ENCODE measurements around the gene PIK3R3. TPM values are rescaled to one million over a fixed set of nuclear protein-coding genes. Genes with fewer than 3 reads are reported as not detected.

The PIK3R3 gene
- total RNA-seq, 3 donors from 2014 or later (not counting 1 experiment from before 2014, with no cell fraction given), result 5.2 to 6.2 (median 5.4) TPM

DNA sequence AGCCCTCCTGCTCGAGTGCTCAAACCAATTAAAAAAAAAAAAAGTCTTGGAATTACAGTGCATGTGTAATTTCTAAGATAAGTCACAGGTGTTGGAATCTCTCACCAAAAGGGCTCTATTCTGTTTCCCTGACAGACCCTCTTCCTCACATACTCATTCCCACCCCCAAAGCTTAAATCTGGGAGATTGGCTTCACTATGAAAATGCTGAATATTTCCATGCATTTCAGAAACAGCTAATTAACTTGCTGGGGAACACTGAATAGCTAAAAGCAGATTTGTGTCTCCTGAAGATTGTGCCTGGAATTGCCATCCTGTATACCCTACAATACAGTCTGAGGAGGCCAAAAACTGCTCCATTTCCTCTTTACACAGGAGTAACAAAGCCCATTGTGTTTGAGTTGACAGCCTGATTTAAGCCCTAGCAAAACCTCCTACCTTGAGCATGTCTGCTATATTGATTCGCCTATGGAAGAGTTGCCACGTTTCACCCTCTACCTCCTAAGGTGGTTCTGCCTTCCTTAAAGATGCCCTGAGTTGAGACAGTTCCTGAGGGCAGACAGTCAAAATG lies 1.4 kb upstream of the PIK3R3 start:
- H3K4me3 Mint-ChIP-seq, result peak overlapping the region; percentile 100
- H3K9me3 ChIP-seq (ENCODE audit: control insufficient read depth, insufficient read depth, low read length), result no peaks in the 10 kb centered on the region
- peaks cover 16% of the 10 kb centered on the region for H3K4me1 ChIP-seq (ENCODE audit: control insufficient read depth, insufficient read depth, low read length)
- intact Hi-C loops (cut with micrococcal nuclease), result loop anchor here (2.0 kb wide), 1 partner anchor 113 kb away; the partner anchor contains the start of gene RAD54L
- no peaks in the 10 kb centered on the region for H3K36me3 ChIP-seq (ENCODE audit: control insufficient read depth, insufficient read depth, low read length)
- DNase-seq, result peak in 1 of 2 donors; percentile 5
- peak overlapping the region; percentile 94 to 98 for H3K27ac Mint-ChIP-seq
- peaks cover 11 to 31% of the 10 kb centered on the region in 2 donors for H3K27me3 Mint-ChIP-seq (ENCODE audit: low read depth in 2 of 2)
- H3K4me1 Mint-ChIP-seq, result peaks cover 31 to 32% of the 10 kb centered on the region in 2 donors
- no peaks in the 10 kb centered on the region for H3K9me3 Mint-ChIP-seq
- H3K4me3 ChIP-seq (ENCODE audit: low read length), result no peak overlapping the region
- WGBS (ENCODE audit: insufficient coverage), result 83% methylated on average over 3 of the region's 3 CpGs
- H3K36me3 Mint-ChIP-seq, result no peaks in the 10 kb centered on the region
- H3K27me3 ChIP-seq (ENCODE audit: control insufficient read depth, insufficient read depth, low read length), result peaks cover 13% of the 10 kb centered on the region
- ATAC-seq, result no peak
- TF ChIP-seq, protein P1, sequence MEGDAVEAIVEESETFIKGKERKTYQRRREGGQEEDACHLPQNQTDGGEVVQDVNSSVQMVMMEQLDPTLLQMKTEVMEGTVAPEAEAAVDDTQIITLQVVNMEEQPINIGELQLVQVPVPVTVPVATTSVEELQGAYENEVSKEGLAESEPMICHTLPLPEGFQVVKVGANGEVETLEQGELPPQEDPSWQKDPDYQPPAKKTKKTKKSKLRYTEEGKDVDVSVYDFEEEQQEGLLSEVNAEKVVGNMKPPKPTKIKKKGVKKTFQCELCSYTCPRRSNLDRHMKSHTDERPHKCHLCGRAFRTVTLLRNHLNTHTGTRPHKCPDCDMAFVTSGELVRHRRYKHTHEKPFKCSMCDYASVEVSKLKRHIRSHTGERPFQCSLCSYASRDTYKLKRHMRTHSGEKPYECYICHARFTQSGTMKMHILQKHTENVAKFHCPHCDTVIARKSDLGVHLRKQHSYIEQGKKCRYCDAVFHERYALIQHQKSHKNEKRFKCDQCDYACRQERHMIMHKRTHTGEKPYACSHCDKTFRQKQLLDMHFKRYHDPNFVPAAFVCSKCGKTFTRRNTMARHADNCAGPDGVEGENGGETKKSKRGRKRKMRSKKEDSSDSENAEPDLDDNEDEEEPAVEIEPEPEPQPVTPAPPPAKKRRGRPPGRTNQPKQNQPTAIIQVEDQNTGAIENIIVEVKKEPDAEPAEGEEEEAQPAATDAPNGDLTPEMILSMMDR (IDR thresholded peaks at IDR 0.05), result no peak
- H3K27ac ChIP-seq (ENCODE audit: low read length), result peak overlapping the region; percentile 88

DNA sequence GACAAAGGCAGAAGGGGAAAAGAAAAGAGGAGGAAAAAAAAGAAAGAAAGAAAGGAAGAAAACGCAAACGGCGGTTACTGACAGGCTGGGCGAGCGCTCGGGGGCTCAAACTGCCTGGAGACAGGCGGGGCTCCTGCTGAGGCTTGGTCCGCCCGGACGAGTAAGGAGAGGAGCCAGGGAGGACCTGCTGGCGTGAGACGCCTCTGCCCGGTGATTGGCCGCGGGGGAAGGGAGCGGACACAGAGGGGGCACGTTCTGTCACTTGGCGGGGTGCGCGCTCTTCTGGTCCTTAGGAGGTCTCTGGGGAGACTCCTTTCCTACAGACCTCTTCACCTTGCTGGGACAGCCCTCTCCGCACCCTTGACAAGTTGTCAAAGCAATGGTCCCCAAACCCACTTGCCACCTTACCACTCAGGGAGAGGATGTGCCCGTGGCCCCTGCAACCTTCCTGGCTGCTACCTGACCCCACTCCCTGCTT lies 791 bp upstream of the PIK3R3 start:
- TF ChIP-seq, protein P1 (IDR thresholded peaks at IDR 0.05), result no peak
- peaks cover 13% of the 10 kb centered on the region for H3K27me3 ChIP-seq (ENCODE audit: control insufficient read depth, insufficient read depth, low read length)
- peak overlapping the region; percentile 94 to 98 for H3K27ac Mint-ChIP-seq
- no peaks in the 10 kb centered on the region for H3K36me3 ChIP-seq (ENCODE audit: control insufficient read depth, insufficient read depth, low read length)
- H3K9me3 Mint-ChIP-seq, result no peaks in the 10 kb centered on the region
- WGBS (ENCODE audit: insufficient coverage), result under 1% methylated on average over 22 of the region's 22 CpGs
- H3K9me3 ChIP-seq (ENCODE audit: control insufficient read depth, insufficient read depth, low read length), result no peaks in the 10 kb centered on the region
- H3K4me1 ChIP-seq (ENCODE audit: control insufficient read depth, insufficient read depth, low read length), result peaks cover 16% of the 10 kb centered on the region
- peaks cover 31 to 32% of the 10 kb centered on the region in 2 donors for H3K4me1 Mint-ChIP-seq
- intact Hi-C loops (cut with micrococcal nuclease), result loop anchor here (2.0 kb wide), 1 partner anchor 114 kb away; the partner anchor contains the start of gene RAD54L
- ATAC-seq (peak; percentile 57 to 65 (median 63)), DNase-seq (no peak)
- H3K27ac ChIP-seq (ENCODE audit: low read length), result peak overlapping the region; percentile 88
- peak overlapping the region; percentile 100 for H3K4me3 Mint-ChIP-seq
- no peaks in the 10 kb centered on the region for H3K36me3 Mint-ChIP-seq
- peak overlapping the region; percentile 74 for H3K4me3 ChIP-seq (ENCODE audit: low read length)
- peaks cover 13 to 35% of the 10 kb centered on the region in 2 donors for H3K27me3 Mint-ChIP-seq (ENCODE audit: low read depth in 2 of 2)

GRCh38 chr1:46131712-46132528 lies 509 bp downstream of the PIK3R3 start:
- Histone ChIP-seq H3K9me3 (ENCODE audit: control insufficient read depth, insufficient read depth, low read length) (no peaks in the 10 kb centered on the region), H3K36me3 (ENCODE audit: control insufficient read depth, insufficient read depth, low read length) (no peaks in the 10 kb centered on the region), H3K27ac (ENCODE audit: low read length) (peak overlapping the region; percentile 88), H3K4me1 (ENCODE audit: control insufficient read depth, insufficient read depth, low read length) (peaks cover 16% of the 10 kb centered on the region), H3K4me3 (ENCODE audit: low read length) (peak overlapping the region; percentile 74), H3K27me3 (ENCODE audit: control insufficient read depth, insufficient read depth, low read length) (peaks cover 13% of the 10 kb centered on the region)
- TF ChIP-seq, protein P1 (IDR thresholded peaks at IDR 0.05), result no peak
- intact Hi-C loops (cut with micrococcal nuclease), result loop anchor here (2.0 kb wide), 1 partner anchor 115 kb away; the partner anchor contains the start of gene RAD54L
- Mint-ChIP-seq H3K4me3 (peak overlapping the region; percentile 100), H3K27ac (peak overlapping the region; percentile 94 to 98), H3K9me3 (no peaks in the 10 kb centered on the region), H3K36me3 (no peaks in the 10 kb centered on the region), H3K27me3 (ENCODE audit: low read depth in 2 of 2) (peaks cover 13 to 35% of the 10 kb centered on the region in 2 donors), H3K4me1 (peaks cover 31 to 32% of the 10 kb centered on the region in 2 donors)
- DNase-seq (peak; percentile 21 to 67), ATAC-seq (peak in 2 of 3 donors; percentile 24 to 30)
- under 1% methylated on average over 27 of the region's 38 CpGs for WGBS (ENCODE audit: insufficient coverage)
